ENCODE results near the gene IER5L.

Gene IER5L

DNA sequence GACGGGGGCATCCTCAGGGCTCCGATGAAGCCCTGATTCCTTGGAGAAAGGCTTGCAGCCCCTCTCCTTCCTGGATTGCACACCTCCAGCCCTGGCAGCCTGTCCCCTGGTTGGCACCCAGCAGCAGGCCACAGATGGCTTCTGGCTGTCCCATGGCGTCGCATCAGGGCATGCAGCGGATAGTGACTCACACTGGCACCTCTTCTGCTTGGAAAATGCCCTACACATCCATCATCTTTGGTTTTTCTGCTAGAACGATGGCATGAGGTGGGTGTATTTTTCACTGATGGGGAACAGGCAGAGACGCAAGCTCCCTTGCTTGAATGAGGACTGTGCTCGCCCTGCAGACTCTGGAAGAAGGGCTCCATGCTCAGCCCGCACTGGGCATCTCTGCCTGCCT lies 23.2 kb upstream of the IER5L start:
- Histone ChIP-seq H3K9me3 (ENCODE audit: insufficient read depth, low read depth, low read length) (no peaks in the 10 kb centered on the region), H3K79me2 (ENCODE audit: insufficient read depth, low read length) (no peaks in the 10 kb centered on the region), H3K9me2 (replicated peaks; ENCODE audit: low read depth, low read length) (no peaks in the 10 kb centered on the region), H3K4me3 (ENCODE audit: low read length, poor library complexity, severe bottlenecking) (no peak overlapping the region), H3K4me1 (ENCODE audit: insufficient read depth, low read length, poor library complexity, severe bottlenecking) (no peaks in the 10 kb centered on the region), H2AFZ (ENCODE audit: low read length) (no peak overlapping the region), H3K27me3 (ENCODE audit: insufficient read depth, low read length, poor library complexity, severe bottlenecking) (no peaks in the 10 kb centered on the region), H3K36me3 (ENCODE audit: insufficient read depth, low read length) (no peaks in the 10 kb centered on the region), H3F3A (ENCODE audit: low read depth) (no peaks in the 10 kb centered on the region), H3K4me2 (ENCODE audit: low read depth, low read length, poor library complexity, severe bottlenecking) (no peak overlapping the region), H3K9ac (ENCODE audit: low read depth, low read length, poor library complexity, severe bottlenecking) (no peak overlapping the region), H4K20me1 (ENCODE audit: insufficient read depth, low read length, poor library complexity, severe bottlenecking) (no peaks in the 10 kb centered on the region)
- no peak for TF ChIP-seq EZH2phosphoT487 (IDR thresholded peaks at IDR 0.05; ENCODE audit: borderline replicate concordance)
- TF ChIP-seq, protein P1, sequence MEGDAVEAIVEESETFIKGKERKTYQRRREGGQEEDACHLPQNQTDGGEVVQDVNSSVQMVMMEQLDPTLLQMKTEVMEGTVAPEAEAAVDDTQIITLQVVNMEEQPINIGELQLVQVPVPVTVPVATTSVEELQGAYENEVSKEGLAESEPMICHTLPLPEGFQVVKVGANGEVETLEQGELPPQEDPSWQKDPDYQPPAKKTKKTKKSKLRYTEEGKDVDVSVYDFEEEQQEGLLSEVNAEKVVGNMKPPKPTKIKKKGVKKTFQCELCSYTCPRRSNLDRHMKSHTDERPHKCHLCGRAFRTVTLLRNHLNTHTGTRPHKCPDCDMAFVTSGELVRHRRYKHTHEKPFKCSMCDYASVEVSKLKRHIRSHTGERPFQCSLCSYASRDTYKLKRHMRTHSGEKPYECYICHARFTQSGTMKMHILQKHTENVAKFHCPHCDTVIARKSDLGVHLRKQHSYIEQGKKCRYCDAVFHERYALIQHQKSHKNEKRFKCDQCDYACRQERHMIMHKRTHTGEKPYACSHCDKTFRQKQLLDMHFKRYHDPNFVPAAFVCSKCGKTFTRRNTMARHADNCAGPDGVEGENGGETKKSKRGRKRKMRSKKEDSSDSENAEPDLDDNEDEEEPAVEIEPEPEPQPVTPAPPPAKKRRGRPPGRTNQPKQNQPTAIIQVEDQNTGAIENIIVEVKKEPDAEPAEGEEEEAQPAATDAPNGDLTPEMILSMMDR (conservative IDR thresholded peaks at IDR 0.05; ENCODE audit: low read length) = no peak

DNA sequence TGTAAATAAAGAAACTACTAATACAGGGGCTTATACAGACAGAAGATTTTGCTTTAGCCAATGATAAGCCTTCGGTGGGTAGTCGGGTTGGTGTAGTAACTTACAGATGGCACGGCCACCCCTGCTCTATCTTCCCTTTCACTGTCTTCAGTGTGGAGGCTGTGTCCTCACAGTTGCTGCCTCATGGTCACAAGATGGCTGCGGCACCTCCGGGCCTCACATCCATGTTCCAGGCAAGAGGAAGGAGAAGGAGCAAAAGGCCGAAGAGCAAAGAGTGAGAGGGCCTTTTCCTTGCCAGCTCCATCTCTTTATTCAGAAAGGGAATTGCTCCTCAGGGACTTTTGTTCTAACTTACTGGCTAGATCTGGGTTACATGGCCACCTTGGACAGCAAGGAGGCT lies 22.2 kb upstream of the IER5L start:
- no peak overlapping the region for H3K4me3 ChIP-seq (ENCODE audit: low read length, poor library complexity, severe bottlenecking)
- TF ChIP-seq, protein P1 (conservative IDR thresholded peaks at IDR 0.05; ENCODE audit: low read length) = no peak
- TF ChIP-seq EZH2phosphoT487 (IDR thresholded peaks at IDR 0.05; ENCODE audit: borderline replicate concordance) = no peak
- no peaks in the 10 kb centered on the region for H3K9me3 ChIP-seq (ENCODE audit: insufficient read depth, low read depth, low read length)
- no peak overlapping the region for H3K9ac ChIP-seq (ENCODE audit: low read depth, low read length, poor library complexity, severe bottlenecking)
- no peaks in the 10 kb centered on the region for H3K9me2 ChIP-seq (replicated peaks; ENCODE audit: low read depth, low read length)
- no peak overlapping the region for H2AFZ ChIP-seq (ENCODE audit: low read length)
- no peaks in the 10 kb centered on the region for H3F3A ChIP-seq (ENCODE audit: low read depth)
- no peaks in the 10 kb centered on the region for H3K4me1 ChIP-seq (ENCODE audit: insufficient read depth, low read length, poor library complexity, severe bottlenecking)
- no peaks in the 10 kb centered on the region for H3K27me3 ChIP-seq (ENCODE audit: insufficient read depth, low read length, poor library complexity, severe bottlenecking)
- H4K20me1 ChIP-seq (ENCODE audit: insufficient read depth, low read length, poor library complexity, severe bottlenecking) = no peaks in the 10 kb centered on the region
- no peaks in the 10 kb centered on the region for H3K79me2 ChIP-seq (ENCODE audit: insufficient read depth, low read length)
- no peaks in the 10 kb centered on the region for H3K36me3 ChIP-seq (ENCODE audit: insufficient read depth, low read length)
- H3K4me2 ChIP-seq (ENCODE audit: low read depth, low read length, poor library complexity, severe bottlenecking) = no peak overlapping the region

DNA sequence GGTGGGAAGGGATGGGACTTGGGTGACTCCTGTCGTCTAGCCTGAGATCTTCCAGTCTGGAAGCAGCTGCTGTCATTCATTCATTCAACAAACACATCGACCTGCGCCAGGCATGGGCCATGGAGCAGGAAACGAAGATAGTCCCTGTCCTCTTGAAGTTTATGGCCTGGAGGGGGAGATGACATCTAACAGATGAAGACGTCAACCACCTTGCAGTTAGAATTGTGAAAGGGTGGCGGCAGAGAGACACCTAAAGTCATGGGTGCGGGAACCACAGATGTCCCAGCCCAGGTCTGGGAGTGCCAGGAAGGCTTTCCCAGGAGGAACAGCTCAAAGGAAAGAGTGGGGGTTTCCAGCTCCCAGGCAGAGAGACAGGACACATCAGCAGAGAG lies 21.0 kb upstream of the IER5L start:
- H3K9me3 ChIP-seq (ENCODE audit: insufficient read depth, low read depth, low read length) = no peaks in the 10 kb centered on the region
- H3K27me3 ChIP-seq (ENCODE audit: insufficient read depth, low read length, poor library complexity, severe bottlenecking) = no peaks in the 10 kb centered on the region
- no peaks in the 10 kb centered on the region for H3K36me3 ChIP-seq (ENCODE audit: insufficient read depth, low read length)
- no peak overlapping the region for H3K4me2 ChIP-seq (ENCODE audit: low read depth, low read length, poor library complexity, severe bottlenecking)
- TF ChIP-seq EZH2phosphoT487 (IDR thresholded peaks at IDR 0.05; ENCODE audit: borderline replicate concordance) = no peak
- TF ChIP-seq, protein P1 (conservative IDR thresholded peaks at IDR 0.05; ENCODE audit: low read length) = no peak
- no peak overlapping the region for H2AFZ ChIP-seq (ENCODE audit: low read length)
- H3K4me3 ChIP-seq (ENCODE audit: low read length, poor library complexity, severe bottlenecking) = no peak overlapping the region
- H3K9ac ChIP-seq (ENCODE audit: low read depth, low read length, poor library complexity, severe bottlenecking) = no peak overlapping the region
- H3K4me1 ChIP-seq (ENCODE audit: insufficient read depth, low read length, poor library complexity, severe bottlenecking) = no peaks in the 10 kb centered on the region
- H3F3A ChIP-seq (ENCODE audit: low read depth) = no peaks in the 10 kb centered on the region
- H4K20me1 ChIP-seq (ENCODE audit: insufficient read depth, low read length, poor library complexity, severe bottlenecking) = no peaks in the 10 kb centered on the region
- no peaks in the 10 kb centered on the region for H3K79me2 ChIP-seq (ENCODE audit: insufficient read depth, low read length)
- H3K9me2 ChIP-seq (replicated peaks; ENCODE audit: low read depth, low read length) = no peaks in the 10 kb centered on the region

Data from Loucy (cell line).